ENCODE measurements around the gene ZNF32. TPM values are rescaled to one million over a fixed set of nuclear protein-coding genes. Genes with fewer than 3 reads are reported as not detected.

Gene ZNF32
- total RNA-seq, result 10 to 100 TPM; 16.5 to 18.0 TPM

- ATAC-seq (peak; percentile 98), DNase-seq (peak; percentile 85)
- Mint-ChIP-seq H3K9me3 (ENCODE audit: insufficient read depth) (peaks cover 36% of the 10 kb centered on the region), H3K4me1 (ENCODE audit: low read depth) (peaks cover 24% of the 10 kb centered on the region), H3K36me3 (ENCODE audit: low read depth) (peaks cover 45% of the 10 kb centered on the region), H3K4me3 (peak within 1 kb of the TSS; percentile 85), H3K27me3 (ENCODE audit: low read depth) (peaks cover 12% of the 10 kb centered on the region), H3K27ac (peak within 1 kb of the TSS; percentile 82)
- ChIA-PET POLR2A (no interaction called here), CTCF (interaction anchor here (1.2 to 2.0 kb wide), 4 partner anchors 9 to 54 kb away, joined by 3 to 5 read pairs (median 4); no protein-coding TSS in a partner anchor)
These were observed at the start of gene ZNF32 for GRCh38 chr10:43648398-43649184. TSS of gene ZNF32 (minus strand) at chr10:43648881. CDS start at chr10:43646133, 2,748 bp downstream.

- no peaks in the 10 kb centered on the region for H3K9me3 Mint-ChIP-seq (ENCODE audit: insufficient read depth)
- peaks cover 6% of the 10 kb centered on the region for H3K4me1 Mint-ChIP-seq (ENCODE audit: low read depth)
- ATAC-seq (no peak), DNase-seq (peak; percentile 20)
- ChIA-PET CTCF (no interaction called here), POLR2A (no interaction called here)
- no peak overlapping the region for H3K4me3 Mint-ChIP-seq
- no peaks in the 10 kb centered on the region for H3K36me3 Mint-ChIP-seq (ENCODE audit: low read depth)
- no peak overlapping the region for H3K27ac Mint-ChIP-seq
- peaks cover 5% of the 10 kb centered on the region for H3K27me3 Mint-ChIP-seq (ENCODE audit: low read depth)
These were observed 49.5 kb upstream of the ZNF32 start for GRCh38 chr10:43698156-43698555.

DNA sequence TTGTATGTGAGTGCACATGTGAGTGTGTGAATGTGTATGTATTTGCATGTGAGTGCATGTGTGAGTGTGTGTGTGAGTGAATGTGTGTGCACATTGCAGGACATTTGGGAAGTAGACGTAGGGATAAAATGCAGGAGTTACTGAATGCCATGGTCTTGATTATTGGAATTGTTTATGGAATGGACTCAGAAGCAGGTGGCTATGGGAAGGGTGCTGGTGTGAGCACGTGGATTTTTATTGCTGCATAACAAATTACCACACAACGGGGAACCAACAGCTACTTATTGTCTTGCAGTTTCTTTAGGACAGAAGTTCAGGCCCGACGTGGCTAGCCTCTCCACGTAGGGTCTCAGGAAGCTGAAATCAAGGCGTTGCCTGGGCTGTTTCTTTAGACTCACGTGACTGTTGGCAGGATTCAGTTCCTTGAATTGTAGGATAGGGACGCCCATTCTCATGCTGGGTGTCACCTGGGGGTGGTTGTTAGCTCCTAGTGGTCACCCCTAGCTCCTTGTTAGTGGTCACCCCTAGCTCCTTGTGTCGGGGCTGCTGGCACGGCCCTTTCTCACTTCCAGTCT lies 48.3 kb upstream of the ZNF32 start:
- DNase-seq (no peak), ATAC-seq (no peak)
- POLR2A ChIA-PET, result no interaction called here
- Mint-ChIP-seq H3K4me3 (no peak overlapping the region), H3K9me3 (ENCODE audit: insufficient read depth) (no peaks in the 10 kb centered on the region), H3K4me1 (ENCODE audit: low read depth) (peaks cover 6% of the 10 kb centered on the region), H3K36me3 (ENCODE audit: low read depth) (no peaks in the 10 kb centered on the region), H3K27ac (no peak overlapping the region), H3K27me3 (ENCODE audit: low read depth) (peaks cover 15% of the 10 kb centered on the region)
- CTCF ChIA-PET, result no interaction called here

DNA sequence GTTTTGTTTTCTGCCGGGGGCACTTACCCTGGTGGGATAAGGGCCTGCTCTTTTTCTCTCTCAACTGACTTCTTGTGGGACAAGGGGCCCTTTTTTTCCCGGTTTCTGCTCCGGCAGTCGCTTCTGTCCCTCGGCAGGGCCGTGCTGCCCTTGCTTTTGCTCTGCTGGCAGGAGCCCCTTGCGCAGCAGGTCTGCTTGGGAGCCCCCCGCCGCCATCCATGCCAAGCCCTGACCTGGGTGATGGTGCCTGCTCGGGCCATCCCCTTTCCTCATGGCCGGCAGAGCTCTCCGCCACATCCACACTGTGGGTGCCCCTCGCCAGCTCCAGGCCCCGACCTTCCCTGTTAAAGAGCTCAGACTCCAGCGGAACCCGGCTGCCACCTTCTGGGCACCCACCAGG lies 47.0 kb upstream of the ZNF32 start:
- peaks cover 6% of the 10 kb centered on the region for H3K4me1 Mint-ChIP-seq (ENCODE audit: low read depth)

DNA sequence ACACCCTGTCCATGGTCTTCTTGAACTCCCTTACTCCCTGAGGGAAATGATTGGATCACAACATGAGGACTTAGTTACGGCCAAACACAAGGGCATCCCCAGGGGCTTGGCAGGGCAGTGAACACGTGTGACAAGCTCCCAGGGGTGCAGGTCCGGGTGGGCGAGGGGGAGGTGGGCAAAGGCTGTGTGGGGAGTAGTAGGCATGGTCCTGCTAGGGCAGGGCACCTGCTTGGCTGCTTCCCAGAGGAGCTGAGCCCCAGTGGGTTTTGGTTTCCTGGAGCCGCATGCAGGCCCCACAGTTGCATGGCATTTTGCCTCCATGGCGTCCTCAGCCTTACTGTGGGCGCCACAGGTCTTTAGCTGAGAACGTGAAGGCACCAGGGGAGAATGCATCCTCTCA lies 46.6 kb upstream of the ZNF32 start:
- H3K9me3 Mint-ChIP-seq (ENCODE audit: insufficient read depth), result no peaks in the 10 kb centered on the region
- no peak for ATAC-seq
- no peaks in the 10 kb centered on the region for H3K36me3 Mint-ChIP-seq (ENCODE audit: low read depth)
- no peak overlapping the region for H3K4me3 Mint-ChIP-seq
- peaks cover 24% of the 10 kb centered on the region for H3K27me3 Mint-ChIP-seq (ENCODE audit: low read depth)
- POLR2A ChIA-PET, result no interaction called here
- CTCF ChIA-PET, result no interaction called here
- peaks cover 8% of the 10 kb centered on the region for H3K4me1 Mint-ChIP-seq (ENCODE audit: low read depth)
- no peak for DNase-seq
- H3K27ac Mint-ChIP-seq, result no peak overlapping the region

More for the DNA sequence above, 47.0 kb upstream of the ZNF32 start:
- DNase-seq (no peak), ATAC-seq (no peak)
- peaks cover 24% of the 10 kb centered on the region for H3K27me3 Mint-ChIP-seq (ENCODE audit: low read depth)
- H3K27ac Mint-ChIP-seq, result no peak overlapping the region
- ChIA-PET POLR2A (no interaction called here), CTCF (no interaction called here)
- no peak overlapping the region for H3K4me3 Mint-ChIP-seq
- no peaks in the 10 kb centered on the region for H3K36me3 Mint-ChIP-seq (ENCODE audit: low read depth)
- no peaks in the 10 kb centered on the region for H3K9me3 Mint-ChIP-seq (ENCODE audit: insufficient read depth)

DNA sequence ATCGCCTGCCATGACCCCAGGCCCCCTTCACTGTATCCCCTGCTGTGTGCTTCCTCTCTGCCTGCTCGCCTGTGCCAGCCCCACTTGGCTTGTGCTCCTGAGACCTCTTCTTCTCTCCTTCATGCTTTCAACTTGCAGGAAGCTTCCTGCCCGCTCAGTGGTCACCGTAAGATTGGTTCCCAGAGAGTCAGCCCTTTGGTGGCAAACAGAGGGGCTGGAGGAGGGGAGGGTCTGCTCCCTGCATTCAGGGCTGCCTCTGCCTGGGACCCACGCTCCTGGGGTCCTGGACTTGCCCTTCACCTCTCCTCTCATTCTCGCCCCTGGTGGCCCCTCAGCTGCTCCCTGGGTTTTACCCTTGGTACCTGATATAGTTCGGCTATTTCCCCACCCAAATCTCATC lies 45.8 kb upstream of the ZNF32 start:
- ATAC-seq (no peak), DNase-seq (no peak)
- no peak overlapping the region for H3K27ac Mint-ChIP-seq
- ChIA-PET CTCF (interaction anchor here (0.5 kb wide), 1 partner anchor 35 kb away, joined by 3 read pairs; no protein-coding TSS in a partner anchor), POLR2A (no interaction called here)
- H3K9me3 Mint-ChIP-seq (ENCODE audit: insufficient read depth), result no peaks in the 10 kb centered on the region
- peaks cover 26% of the 10 kb centered on the region for H3K27me3 Mint-ChIP-seq (ENCODE audit: low read depth)
- H3K4me1 Mint-ChIP-seq (ENCODE audit: low read depth), result peaks cover 14% of the 10 kb centered on the region
- H3K36me3 Mint-ChIP-seq (ENCODE audit: low read depth), result no peaks in the 10 kb centered on the region
- no peak overlapping the region for H3K4me3 Mint-ChIP-seq

DNA sequence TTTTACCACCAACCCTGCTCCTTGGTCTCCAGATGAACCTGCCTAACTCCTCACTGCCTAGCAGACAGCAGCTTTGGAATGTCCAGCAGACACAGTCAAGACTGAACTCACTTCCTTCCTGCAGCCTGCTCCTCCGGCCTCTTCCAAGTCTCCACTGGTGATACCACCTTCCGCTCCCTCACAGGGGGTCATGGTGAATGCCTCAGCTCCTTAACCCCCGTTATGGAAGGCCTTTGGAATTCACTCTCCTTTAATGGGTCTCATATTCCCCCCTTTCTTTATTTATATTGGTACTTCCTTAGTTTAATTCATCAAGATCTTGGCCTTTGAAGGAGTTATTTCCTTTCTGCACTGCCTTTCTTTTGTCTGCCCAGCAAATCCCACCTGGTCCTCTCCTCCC lies 44.9 kb upstream of the ZNF32 start:
- CTCF ChIA-PET, result no interaction called here
- H3K36me3 Mint-ChIP-seq (ENCODE audit: low read depth), result no peaks in the 10 kb centered on the region
- peaks cover 17% of the 10 kb centered on the region for H3K4me1 Mint-ChIP-seq (ENCODE audit: low read depth)

DNA sequence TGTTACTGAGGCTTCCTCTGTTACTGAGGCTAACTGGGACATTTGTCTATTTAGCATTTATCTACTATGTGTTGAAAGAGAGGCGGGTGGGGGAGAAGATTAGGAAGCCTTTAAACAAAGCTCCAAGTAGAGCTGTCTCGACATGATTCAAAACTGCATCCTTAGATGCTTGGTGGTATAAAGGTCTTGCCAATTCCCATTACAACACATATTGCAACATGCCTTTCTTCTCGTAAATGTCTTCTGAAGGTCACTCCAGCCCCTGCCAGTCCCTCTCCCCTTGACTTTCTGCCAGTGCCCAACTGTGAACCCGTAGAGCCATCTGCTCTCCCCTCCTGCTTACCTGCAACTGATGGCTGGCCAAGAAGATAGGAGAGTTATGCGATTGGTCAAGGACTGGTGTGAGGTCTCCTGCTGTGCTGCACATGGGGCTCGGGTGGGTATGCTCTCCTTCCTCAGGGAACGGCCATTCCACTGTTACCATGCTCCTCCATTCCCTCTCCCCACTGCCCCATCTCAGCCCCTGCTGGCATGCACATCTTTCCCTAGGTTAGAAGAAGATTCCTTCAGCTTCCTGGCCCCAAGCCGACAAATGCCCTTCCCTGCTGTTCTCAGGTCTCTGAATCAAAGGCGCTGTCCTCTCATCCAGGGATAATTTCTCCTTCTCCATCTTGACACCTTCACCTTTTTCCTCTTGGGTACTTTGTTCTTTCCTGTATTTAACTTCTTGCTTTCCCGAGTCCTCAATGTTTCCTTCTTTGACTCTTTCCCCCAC lies 43.6 kb upstream of the ZNF32 start:
- POLR2A ChIA-PET, result no interaction called here
- CTCF ChIA-PET, result no interaction called here
- H3K4me3 Mint-ChIP-seq, result no peak overlapping the region
- H3K9me3 Mint-ChIP-seq (ENCODE audit: insufficient read depth), result no peaks in the 10 kb centered on the region
- no peak overlapping the region for H3K27ac Mint-ChIP-seq
- DNase-seq (no peak), ATAC-seq (no peak)
- H3K4me1 Mint-ChIP-seq (ENCODE audit: low read depth), result peaks cover 11% of the 10 kb centered on the region
- peaks cover 34% of the 10 kb centered on the region for H3K27me3 Mint-ChIP-seq (ENCODE audit: low read depth)
- H3K36me3 Mint-ChIP-seq (ENCODE audit: low read depth), result no peaks in the 10 kb centered on the region

More for the DNA sequence above, 44.9 kb upstream of the ZNF32 start:
- H3K4me3 Mint-ChIP-seq, result no peak overlapping the region
- H3K9me3 Mint-ChIP-seq (ENCODE audit: insufficient read depth), result no peaks in the 10 kb centered on the region
- DNase-seq (no peak), ATAC-seq (no peak)
- H3K27ac Mint-ChIP-seq, result no peak overlapping the region
- H3K27me3 Mint-ChIP-seq (ENCODE audit: low read depth), result peaks cover 28% of the 10 kb centered on the region
- POLR2A ChIA-PET, result no interaction called here

DNA sequence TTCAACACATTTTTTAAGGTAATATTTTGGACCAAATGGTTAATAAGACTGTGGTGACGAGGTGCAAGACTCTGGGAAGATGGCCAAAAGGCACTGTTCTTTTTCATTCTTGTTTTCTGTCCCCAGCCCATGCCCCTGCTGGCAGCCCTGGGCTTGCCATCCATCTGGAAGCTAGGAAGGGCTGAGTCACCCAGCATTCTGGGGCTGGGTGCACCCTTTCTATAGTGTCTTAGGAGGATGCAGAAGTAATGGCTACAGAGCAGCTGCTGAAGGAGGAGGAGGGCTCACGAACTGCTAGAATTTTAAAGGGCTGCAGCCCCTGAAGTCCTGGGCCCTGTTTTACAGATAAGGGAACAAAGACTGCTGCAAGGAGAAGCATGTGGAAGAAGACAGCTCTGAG lies 42.8 kb upstream of the ZNF32 start:
- no peaks in the 10 kb centered on the region for H3K9me3 Mint-ChIP-seq (ENCODE audit: insufficient read depth)
- DNase-seq, result no peak
- H3K27me3 Mint-ChIP-seq (ENCODE audit: low read depth), result peaks cover 34% of the 10 kb centered on the region
- no peak overlapping the region for H3K4me3 Mint-ChIP-seq
- POLR2A ChIA-PET, result no interaction called here
- peaks cover 11% of the 10 kb centered on the region for H3K4me1 Mint-ChIP-seq (ENCODE audit: low read depth)
- no peak overlapping the region for H3K27ac Mint-ChIP-seq
- no peaks in the 10 kb centered on the region for H3K36me3 Mint-ChIP-seq (ENCODE audit: low read depth)
- CTCF ChIA-PET, result interaction anchor here (1.2 to 2.6 kb wide), 2 partner anchors 156 to 339 kb away, joined by 4 to 14 read pairs; no protein-coding TSS in a partner anchor
- no peak for ATAC-seq

DNA sequence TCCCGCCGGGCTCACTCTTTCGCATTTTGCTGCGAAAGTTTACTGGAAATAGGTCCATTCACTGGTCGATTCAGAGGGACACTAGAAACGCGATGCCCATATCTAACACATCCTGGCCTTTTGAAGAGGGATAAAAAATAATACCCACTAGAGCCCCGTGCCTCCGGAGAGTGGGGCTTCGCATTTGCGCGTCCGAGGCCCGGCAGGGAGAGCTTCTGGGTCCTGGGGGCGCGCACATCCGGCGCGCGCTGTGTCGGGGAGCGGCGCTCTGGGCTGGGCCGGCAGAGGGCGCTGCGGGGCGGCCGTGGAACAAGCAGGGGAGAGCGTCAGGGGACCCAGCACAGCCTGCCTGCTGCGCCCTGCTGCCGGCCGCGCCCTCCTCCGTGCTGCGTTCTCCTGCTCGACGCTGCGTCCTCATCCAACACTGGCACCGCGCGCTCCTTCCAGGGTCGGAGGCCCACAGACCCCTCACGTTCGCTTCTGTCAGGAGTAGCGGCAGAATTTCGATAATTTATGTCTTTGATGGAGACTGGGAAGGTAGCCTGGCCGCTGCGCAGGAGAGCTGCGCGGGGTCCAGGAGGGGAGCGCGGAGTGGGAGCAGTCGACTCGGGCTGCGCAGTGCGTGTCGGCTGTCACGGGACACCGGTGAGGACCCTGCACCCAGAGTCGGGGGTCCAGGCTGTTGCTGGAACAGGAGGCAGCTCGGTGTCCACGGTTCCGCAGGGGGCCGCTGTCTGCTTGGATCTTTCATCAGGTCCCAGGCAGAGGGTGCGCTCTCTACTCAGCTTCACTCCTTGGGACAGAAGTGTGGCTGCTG lies 41.5 kb upstream of the ZNF32 start:
- H3K4me1 Mint-ChIP-seq (ENCODE audit: low read depth), result peaks cover 11% of the 10 kb centered on the region
- H3K27ac Mint-ChIP-seq, result peak overlapping the region; percentile 80
- ChIA-PET CTCF (interaction anchor here (0.6 to 2.6 kb wide), 35 partner anchors 9 to 697 kb away, joined by 3 to 14 read pairs (median 3); no protein-coding TSS in a partner anchor), POLR2A (interaction anchor here (1.1 kb wide), 1 partner anchor 339 kb away, joined by 3 read pairs; no protein-coding TSS in a partner anchor)
- no peaks in the 10 kb centered on the region for H3K9me3 Mint-ChIP-seq (ENCODE audit: insufficient read depth)
- DNase-seq, result peak; percentile 90
- peak overlapping the region; percentile 81 for H3K4me3 Mint-ChIP-seq
- no peaks in the 10 kb centered on the region for H3K36me3 Mint-ChIP-seq (ENCODE audit: low read depth)
- peaks cover 34% of the 10 kb centered on the region for H3K27me3 Mint-ChIP-seq (ENCODE audit: low read depth)
- ATAC-seq, result peak; percentile 100

- ATAC-seq (peak; percentile 67), DNase-seq (peak; percentile 52)
- peaks cover 11% of the 10 kb centered on the region for H3K4me1 Mint-ChIP-seq (ENCODE audit: low read depth)
- H3K4me3 Mint-ChIP-seq, result peak overlapping the region; percentile 81
- CTCF ChIA-PET, result interaction anchor here (0.6 to 2.6 kb wide), 32 partner anchors 8 to 697 kb away, joined by 3 to 14 read pairs (median 4); no protein-coding TSS in a partner anchor
- peaks cover 34% of the 10 kb centered on the region for H3K27me3 Mint-ChIP-seq (ENCODE audit: low read depth)
- POLR2A ChIA-PET, result interaction anchor here (1.1 kb wide), 1 partner anchor 340 kb away, joined by 3 read pairs; no protein-coding TSS in a partner anchor
- H3K27ac Mint-ChIP-seq, result peak overlapping the region; percentile 80
- H3K9me3 Mint-ChIP-seq (ENCODE audit: insufficient read depth), result no peaks in the 10 kb centered on the region
- no peaks in the 10 kb centered on the region for H3K36me3 Mint-ChIP-seq (ENCODE audit: low read depth)
These were observed 40.9 kb upstream of the ZNF32 start for GRCh38 chr10:43689618-43689954.

All from activated CD8-positive, alpha-beta T cell treated with anti-CD3 and anti-CD28 coated beads, Interleukin-2, amount 10 ng/mL, durations not matched to agents 7 days and 5 days (primary cell).